HG03066 (cell line): ENCODE measurements around the gene PDYN.

Source experiments
- ATAC-seq: cut with Tn5 transposase; IDR thresholded peaks from one replicate; pipeline ENCODE4 v1.9.1; 2021; ENCODE audit warnings: low read depth; ENCODE audit not compliant: unreplicated experiment

PDYN gene

DNA sequence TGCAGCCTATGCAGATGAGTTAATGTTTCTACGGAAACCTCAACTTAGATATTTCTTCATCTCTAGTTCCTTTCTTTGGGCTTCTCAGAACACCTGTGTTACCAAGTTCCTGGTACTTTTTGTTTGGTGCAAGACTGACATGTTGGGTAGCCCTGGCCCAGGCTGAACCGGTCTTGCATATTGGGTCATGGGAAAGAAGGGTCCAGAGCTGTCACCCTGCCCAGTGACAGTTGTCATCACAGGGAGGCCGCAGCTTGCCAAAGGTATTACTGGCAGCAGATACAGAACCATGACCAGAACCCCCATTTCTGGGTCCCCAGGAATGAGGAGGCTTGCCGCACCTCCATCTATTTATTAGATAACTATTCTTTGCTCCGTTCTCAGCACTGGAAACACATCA lies 40.2 kb downstream of the PDYN start:
- no peak for ATAC-seq

DNA sequence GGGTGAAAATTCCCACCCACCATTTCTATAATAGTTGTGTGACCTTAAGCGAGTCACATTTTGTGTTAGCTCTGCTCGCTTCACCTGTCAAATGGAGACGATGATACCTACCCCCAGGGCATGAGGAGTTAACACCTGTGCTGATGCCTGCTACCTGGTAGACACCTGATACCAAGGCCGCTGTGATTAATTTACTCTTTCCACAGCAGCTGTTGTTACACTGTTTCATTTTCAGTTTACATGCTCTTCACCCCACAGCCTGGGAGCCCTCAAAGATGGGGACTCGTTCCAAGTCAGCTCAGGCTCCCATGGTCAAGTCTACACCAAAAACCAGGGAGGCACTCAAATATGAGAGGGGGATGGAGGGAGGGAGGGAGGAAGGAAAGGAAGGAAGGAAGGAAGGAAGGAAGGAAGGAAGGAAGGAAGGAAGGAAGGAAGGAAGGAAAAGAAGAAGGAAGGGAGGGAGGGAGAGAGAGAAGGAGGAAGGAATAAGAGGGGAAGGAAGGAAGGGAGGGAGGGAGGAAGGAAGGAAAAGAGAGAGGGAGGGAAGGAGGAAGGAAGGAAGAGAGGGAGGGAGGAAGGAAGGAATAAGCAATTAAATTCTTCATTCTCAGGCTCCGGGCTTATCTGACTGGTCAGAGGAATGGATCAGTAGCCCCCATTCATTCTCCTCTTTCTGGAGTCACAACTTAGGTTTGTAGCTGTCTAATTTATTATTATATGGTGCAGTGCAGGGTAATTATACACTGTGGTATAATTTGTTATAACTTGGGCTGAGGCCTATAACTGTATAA lies 40.9 kb downstream of the PDYN start:
- peak; percentile 51 for ATAC-seq

DNA sequence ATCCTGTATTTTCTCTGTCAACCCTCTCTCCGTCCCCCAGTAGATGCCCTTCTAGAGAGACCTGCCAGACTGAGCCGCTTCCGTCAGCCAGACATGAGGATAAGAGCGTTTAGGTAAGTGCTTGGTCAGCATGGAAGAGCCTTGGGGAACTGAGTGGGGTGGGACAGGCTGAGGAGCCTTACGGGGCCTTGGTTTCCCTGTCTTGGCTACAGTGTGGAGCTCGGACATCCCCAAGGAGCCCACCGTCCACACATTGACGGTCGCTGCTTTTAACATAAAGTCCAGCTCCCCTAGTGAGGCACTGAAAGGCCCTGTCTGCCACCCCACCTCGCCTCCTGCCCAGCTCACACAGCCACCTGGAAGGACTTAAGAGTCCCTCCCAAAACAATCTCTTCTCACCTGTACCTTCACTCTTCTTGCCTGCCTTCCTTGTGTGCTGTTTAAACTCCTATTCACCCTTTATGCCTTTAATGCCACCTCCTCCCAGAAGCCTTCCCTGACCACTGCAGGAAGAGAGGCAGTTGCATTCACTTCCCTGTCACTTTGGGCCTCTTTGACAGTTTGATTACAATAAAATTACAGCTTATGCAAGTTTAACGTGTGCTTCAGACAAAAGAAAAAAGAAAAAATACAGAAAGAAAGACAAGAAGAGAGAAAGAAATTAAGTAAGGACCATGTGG lies 42.3 kb downstream of the PDYN start:
- ATAC-seq: no peak

GRCh38 chr20:1950836-1951235 lies 43.0 kb downstream of the PDYN start:
- no peak for ATAC-seq

DNA sequence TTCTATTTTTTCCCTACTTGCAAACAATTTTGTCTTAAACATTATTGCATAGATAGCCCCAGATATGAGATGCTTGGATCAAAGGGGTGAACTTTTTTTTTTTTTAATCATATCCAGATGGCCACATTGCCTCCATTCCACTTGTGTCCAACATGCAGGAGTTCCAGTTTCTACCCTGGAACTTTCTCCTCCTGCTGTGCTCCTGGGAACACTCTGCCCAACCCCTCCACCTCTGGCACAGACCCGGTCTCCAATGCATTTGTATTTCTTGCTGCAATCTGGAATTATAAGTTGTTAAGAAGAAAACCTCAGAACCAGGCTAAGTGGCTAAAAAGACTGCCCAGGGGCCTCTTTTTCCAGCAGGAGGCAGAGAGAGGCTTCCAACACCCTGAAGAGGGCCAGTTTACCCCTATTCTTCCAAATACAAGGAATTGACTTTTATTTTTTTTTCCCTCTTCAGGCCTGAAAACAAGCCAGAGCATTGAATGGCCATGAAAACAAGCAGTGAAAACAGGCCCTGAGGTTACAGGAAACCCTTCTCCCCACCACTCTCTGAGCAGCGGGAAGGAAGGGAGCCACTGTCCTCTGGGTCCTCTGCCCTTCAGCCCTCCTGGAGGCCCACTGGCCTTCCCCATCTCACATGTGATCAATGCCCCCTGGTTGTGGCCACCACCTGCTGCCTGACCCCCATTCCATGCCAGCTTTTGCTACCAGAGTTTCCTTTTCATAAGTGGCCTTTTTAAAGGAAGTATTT lies 44.3 kb downstream of the PDYN start:
- ATAC-seq: no peak

DNA sequence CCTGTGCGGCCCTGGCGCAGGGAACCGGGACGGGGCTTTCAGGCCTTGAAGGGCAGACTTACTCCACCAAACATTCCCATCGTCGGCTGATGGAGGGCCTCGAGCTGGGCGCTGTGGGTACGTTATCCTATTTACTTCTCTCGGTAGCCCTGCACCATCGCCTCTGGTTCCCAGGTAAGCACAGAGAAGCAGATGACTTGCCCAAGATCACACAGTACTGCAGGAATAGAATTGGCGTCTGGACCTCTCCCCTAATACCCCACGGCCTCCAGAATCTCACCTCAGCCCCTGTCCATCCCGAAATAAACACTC lies 46.4 kb downstream of the PDYN start:
- ATAC-seq: no peak

- ATAC-seq: no peak
Observed at GRCh38 chr20:1946762-1947534, 46.9 kb downstream of the PDYN start.

DNA sequence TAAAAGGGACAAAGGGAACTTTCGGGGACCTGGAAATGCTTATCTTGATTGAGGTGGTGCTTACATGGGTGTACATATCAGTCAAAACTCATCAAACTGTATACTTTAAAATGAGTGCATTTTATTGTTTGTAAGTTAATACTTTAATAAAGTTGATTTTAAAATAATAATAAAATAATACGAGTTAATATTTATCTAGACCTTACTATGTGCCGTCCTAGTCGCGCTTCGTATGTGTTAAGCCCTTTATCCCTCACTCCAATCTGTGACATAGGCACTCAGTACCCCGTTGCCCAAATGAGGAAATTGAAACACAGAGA lies 47.5 kb downstream of the PDYN start:
- ATAC-seq: no peak

- ATAC-seq: no peak
Observed at GRCh38 chr20:1945660-1946059, 48.2 kb downstream of the PDYN start.

GRCh38 chr20:1945134-1945618 lies 48.7 kb downstream of the PDYN start:
- ATAC-seq: no peak

GRCh38 chr20:1944345-1945091 lies 49.3 kb downstream of the PDYN start:
- ATAC-seq: no peak

GRCh38 chr20:1943275-1944002 lies 50.4 kb downstream of the PDYN start:
- ATAC-seq: no peak

DNA sequence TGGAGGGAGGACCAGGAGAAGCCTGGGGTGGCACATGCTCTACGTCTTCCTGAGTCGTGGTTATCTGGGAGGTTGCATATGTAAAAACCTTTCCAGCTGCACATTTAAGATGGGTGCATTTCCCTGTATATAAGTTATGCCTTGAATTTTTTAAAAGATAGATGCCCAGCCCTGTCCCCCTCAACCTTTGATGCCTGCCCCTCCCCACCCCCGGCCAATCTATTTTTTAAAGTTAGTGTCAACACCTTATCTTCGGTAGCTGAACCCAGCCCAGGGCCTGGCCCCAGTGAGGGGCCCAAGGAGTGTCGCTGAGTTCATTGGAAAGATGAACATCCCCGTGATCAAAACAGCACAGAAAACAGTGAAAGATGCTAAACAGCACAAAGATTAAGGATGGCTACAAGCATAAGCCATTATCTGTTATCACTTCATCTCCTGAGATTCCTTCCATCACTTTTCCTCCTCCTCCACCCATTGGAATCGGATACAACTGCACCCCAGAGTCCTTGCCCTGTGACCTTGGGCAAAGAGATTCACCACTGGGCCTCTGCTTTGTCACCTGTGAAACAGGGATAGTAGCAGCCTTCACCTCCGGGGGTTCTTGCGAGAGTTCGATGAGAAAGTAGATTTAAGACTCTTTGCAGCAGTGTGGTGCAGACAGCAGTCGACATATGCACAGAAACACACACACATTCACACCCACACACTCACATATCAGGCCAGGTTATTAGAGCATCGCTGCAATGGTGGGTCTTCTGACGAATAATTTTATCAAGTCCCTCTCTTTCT lies 51.2 kb downstream of the PDYN start:
- no peak for ATAC-seq

DNA sequence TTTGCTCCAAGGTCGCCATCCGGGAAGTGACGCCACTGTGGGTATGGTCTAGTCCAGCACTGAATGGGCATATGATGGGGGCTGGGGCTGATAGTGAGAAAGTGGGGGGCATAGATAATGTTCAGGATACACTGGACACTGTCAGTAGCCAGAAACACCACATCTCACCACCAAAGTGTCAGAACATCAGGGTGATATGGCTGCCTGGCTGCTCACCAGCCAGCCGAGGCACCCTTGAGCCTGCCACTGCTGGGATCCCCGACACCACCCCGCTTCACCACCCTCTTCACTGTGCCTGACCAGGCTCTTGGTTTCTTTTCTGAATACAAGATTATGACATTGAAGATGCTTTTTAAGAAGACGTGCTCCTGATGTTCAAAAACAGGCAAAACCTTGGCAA lies 51.8 kb downstream of the PDYN start:
- no peak for ATAC-seq

DNA sequence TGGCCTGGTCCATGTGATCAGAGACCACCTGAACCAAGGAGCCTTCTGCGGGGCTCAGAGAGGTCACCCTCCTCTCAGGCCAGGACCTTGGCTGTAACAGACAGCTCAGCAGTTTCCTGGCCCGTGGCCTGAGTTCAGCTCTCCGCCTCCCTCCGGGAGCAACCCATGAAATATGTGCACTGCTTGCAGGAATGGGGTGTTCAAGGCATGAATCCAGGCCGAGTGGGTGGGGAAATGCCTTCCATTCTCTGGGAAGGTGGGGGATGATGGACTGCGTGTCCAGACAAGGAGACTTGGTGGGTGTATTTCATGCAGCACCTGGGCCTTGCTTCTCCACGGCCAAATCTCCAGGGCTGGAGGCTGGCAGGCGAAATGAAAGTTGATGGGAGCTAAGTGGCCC lies 52.6 kb downstream of the PDYN start:
- no peak for ATAC-seq

DNA sequence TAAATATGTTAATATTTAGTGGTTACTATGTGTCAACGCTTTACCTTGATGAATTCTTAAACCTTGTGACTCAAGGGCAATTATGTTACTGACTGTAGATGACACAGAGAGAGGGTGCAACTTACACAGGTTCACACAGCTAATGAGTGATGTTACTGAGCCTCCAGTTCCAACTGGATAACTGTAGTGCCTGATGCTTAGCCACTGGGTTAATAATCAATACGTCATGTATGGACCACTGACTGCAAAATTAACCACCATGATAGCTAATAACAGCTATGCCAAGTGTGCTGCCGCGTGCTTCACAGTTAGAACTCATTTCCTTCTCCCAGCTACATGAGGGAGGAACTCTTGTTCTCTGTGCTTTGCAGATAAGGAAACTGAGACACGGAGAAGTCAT lies 53.3 kb downstream of the PDYN start:
- ATAC-seq: no peak

GRCh38 chr20:1939270-1939595 lies 54.6 kb downstream of the PDYN start:
- ATAC-seq: no peak

DNA sequence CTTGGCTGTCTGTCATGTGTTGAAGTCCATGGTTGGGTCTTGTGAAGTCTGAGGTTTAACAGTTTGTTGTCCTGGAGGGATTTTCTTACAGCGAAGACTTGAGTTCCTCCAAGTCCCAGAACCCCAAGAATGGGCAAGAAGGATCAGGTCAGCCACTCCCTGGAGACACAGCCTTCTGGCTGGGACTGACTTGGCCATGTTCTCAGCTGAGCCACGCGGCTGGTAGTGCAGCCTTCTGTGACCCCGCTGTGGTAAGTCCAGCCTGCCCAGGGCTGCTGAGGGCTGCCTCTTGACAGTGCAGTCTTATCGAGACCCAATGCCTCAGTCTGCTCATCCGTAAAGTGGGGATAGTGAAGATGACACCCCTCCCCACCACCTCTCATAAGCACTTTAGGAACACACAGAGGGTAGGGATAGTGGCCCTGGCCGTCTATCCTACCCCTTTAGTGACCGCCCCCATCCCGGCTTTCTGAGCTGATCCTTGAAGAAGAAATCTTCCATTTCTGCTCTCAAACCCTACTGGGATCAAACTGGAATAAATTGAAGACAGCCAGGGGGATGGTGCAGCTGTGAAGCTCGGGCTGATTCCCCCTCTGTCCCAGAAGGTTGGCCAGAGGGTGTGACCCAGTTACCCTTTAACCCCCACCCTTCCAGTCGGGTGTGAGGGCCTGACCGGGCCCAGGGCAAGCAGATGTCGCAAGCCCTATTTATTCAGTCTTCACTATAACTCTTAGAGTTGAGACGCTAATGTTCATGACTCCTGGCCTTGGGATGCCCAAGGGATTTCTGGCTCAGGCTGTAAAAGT lies 55.2 kb downstream of the PDYN start:
- no peak for ATAC-seq
